CD4-positive, alpha-beta T cell treated with Interleukin-17A for 4 hours (primary cell): Measurements from ENCODE around the gene PPRC1.

Source experiments
- DNase-seq: peaks from one replicate; pipeline ENCODE4 v3.0.0-alpha.2; 2020; ENCODE audit warnings: mixed read lengths

Gene PPRC1

GRCh38 chr10:102132563-102133372 lies at the start of gene PPRC1:
PPRC1 (plus strand) TSS chr10:102133040; CDS start chr10:102133069, 29 bp downstream.
- peak; percentile 96 for DNase-seq

GRCh38 chr10:102083541-102083940 lies 49.3 kb upstream of the PPRC1 start:
- no peak for DNase-seq

GRCh38 chr10:102085336-102085735 lies 47.5 kb upstream of the PPRC1 start:
- DNase-seq, result no peak

- no peak for DNase-seq
These were observed 46.6 kb upstream of the PPRC1 start for GRCh38 chr10:102086196-102086595.

- DNase-seq, result no peak
These were observed 42.1 kb upstream of the PPRC1 start for GRCh38 chr10:102090772-102091171.

- no peak for DNase-seq
These were observed 36.4 kb upstream of the PPRC1 start for GRCh38 chr10:102096449-102096848.

GRCh38 chr10:102101152-102101551 lies 31.7 kb upstream of the PPRC1 start:
- no peak for DNase-seq

- DNase-seq, result no peak
These were observed 30.4 kb upstream of the PPRC1 start for GRCh38 chr10:102102421-102102820.

- DNase-seq, result no peak
These were observed 25.8 kb upstream of the PPRC1 start for GRCh38 chr10:102106998-102107397.

- no peak for DNase-seq
These were observed 23.4 kb upstream of the PPRC1 start for GRCh38 chr10:102109166-102110116.

GRCh38 chr10:102111276-102111675 lies 21.6 kb upstream of the PPRC1 start:
- DNase-seq, result no peak

GRCh38 chr10:102112210-102112817 lies 20.5 kb upstream of the PPRC1 start:
- no peak for DNase-seq

GRCh38 chr10:102113261-102113955 lies 19.4 kb upstream of the PPRC1 start:
- peak; percentile 27 for DNase-seq

GRCh38 chr10:102113956-102114857 lies 18.6 kb upstream of the PPRC1 start:
- DNase-seq, result peak; percentile 14

- DNase-seq, result peak; percentile 91
These were observed 17.8 kb upstream of the PPRC1 start for GRCh38 chr10:102114861-102115618.

GRCh38 chr10:102115775-102116174 lies 17.1 kb upstream of the PPRC1 start:
- peak; percentile 42 for DNase-seq

- no peak for DNase-seq
These were observed 16.2 kb upstream of the PPRC1 start for GRCh38 chr10:102116656-102117055.

- DNase-seq, result peak; percentile 70
These were observed 15.3 kb upstream of the PPRC1 start for GRCh38 chr10:102117391-102118159.

GRCh38 chr10:102118867-102119266 lies 14.0 kb upstream of the PPRC1 start:
- DNase-seq, result no peak
